A204.1 (cell line): Measurements from ENCODE around the gene SLC1A5.
"Not testable (repeated sequence)": the region's sequence is repeated elsewhere in the genome, so short reads cannot be mapped to it uniquely, and the experiment has no call there.

Source experiments
- FAIRE-seq: peaks from 2 replicates; lab custom pipeline; 2012; peaks lifted over from hg19 to GRCh38; lab: Jason Lieb, UNC

SLC1A5 gene

DNA sequence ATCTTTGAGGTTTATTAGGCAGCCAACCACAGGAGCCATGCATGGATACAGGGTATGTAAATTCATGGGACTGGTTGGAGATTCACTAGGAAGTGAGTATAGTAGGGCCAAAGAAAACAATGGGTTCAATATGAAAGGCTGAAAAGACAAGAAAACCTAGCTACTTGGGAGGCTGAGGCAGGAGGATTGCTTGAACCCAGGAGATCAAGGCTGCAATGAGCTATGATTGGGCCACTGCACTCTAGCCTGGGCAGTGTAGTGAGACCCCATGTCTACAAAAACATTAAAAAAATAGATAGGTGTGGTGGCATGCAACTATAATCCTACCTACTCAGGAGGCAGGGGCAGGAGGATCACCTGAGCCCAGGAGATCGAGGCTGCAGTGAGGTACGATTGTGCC lies 10.3 kb upstream of the SLC1A5 start:
- no peak for FAIRE-seq

DNA sequence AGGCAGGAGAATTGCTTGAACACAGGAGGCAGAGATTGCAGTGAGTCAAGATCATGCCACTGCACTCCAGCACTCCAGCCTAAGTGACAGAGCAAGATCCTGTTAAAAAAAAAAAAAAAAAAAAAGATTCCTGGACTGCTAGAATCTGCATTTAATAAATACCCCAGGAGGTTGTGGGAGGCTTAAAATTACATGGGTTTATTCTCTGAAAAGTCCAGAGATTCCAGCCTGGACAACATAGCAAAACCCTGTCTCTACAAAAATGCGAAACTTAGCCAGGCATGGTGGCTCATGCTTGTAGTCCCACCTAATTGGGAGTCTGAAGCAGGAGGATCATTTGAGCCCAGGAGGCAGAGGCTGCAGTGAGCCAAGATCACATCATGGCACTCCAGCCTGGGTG lies 9.5 kb upstream of the SLC1A5 start:
- FAIRE-seq: no peak

DNA sequence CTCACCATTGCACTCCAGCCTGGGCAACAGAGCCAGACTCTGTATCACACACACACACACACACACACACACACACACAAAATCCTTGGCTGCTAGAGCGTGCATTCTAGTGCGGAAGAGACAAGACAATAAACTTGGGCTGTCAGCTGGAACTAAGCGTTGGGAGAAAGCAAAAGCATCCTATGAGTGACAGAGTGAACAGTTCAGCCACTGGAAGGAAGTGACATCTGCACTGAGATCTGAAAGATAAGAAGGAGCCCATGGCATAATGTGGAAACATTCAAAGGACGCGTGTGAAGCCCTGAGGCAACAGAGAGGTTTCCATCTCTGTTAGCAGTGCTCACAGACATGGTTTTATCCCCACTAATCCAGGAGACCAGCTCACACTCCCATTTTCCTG lies 3.5 kb upstream of the SLC1A5 start:
- FAIRE-seq: no peak

DNA sequence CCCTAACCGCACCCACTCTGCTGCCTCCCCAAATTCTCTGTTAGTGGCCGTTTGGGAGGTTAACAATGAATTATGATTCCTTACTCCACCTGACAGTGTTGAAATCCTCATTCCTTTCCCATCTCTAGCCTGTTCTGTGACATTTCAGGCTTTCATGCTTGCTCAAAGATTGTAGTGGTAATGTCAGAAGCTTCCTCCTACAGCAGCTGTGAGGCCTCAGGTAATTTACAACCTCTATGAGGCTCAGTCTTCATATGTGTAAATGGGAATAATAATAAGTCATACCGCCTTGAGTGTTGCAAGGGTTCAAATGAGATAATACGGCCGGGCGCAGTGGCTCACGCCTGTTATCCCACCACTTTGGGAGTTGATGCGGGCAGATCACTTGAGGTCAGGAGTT lies 977 bp upstream of the SLC1A5 start:
- no peak for FAIRE-seq

DNA sequence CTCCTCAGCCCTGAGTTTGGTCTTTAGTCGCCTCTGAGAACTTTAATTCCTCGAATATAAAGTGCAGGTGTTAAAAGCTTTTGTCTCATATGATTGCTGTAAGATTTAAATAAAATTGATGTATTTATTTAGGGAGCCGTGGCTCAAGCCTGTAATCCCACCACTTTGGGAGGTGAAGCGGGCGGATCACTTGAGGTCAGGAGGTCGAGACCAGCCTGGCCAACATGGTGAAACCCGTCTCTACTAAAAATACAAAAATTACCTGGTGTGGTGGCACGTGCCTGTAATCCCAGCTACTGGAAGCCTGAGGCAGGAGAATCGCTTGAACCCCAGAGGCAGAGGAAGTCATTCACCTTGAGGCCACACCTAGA lies 559 bp upstream of the SLC1A5 start:
- no peak for FAIRE-seq

DNA sequence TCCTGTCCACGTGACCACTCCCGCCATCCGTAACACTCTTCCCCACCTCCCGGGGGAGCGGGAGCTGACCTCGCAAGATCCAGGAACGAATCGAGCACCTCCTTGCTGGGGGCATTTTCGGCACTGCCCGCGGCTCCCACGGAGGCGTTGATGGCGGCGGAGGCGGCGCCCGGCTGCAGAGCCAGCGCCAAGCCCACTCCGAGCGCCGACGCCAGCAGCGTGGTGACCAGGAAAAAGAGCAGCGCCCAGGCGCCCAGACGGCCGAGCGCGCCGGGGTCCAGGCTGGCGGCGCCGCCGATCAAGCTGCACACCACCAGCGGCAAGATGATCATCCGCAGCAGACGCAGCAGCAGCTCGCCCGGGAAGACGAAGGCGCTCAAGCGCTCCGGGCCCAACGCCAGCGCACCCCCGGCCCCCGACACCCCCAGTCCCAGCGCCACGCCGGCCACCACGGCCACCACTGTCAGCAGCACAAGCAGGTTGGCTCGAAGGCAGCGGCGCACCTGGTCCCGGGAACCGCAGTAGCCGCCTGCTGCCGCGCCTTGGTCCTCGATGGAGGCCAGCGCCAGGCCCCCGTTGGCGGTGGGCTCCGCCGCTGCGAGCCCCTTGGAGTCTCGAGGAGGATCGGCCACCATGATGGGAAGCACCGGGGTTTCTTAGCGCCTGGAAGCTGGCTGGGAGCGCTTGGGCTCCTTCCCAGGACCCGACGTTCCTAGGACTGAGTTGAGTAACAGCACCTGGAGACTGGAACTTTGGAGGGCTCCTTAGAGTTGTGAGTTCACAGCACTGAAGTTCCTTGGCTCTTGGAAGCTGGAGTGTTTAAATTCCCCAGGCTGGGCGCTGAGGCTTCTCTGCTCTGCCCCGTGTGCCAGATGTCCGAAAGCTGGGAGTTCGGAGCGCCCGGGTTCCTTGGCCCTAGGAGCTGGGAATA lies 798 bp downstream of the SLC1A5 start:
- FAIRE-seq: no peak

DNA sequence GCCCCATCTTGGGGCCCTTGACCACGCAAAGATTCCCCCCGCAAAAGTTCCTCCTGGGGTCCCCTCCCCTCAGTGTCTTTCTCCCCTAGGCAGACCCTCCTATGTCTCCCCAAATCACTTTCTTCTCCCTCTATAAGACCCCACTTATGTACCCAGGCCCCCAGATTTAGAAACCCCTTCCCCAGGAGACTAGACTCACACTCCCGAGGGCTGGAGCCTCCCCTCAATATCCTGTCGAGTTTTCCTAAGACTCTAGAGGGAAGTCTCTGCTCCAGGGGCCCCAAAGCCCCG lies 1.4 kb downstream of the SLC1A5 start:
- no peak for FAIRE-seq

DNA sequence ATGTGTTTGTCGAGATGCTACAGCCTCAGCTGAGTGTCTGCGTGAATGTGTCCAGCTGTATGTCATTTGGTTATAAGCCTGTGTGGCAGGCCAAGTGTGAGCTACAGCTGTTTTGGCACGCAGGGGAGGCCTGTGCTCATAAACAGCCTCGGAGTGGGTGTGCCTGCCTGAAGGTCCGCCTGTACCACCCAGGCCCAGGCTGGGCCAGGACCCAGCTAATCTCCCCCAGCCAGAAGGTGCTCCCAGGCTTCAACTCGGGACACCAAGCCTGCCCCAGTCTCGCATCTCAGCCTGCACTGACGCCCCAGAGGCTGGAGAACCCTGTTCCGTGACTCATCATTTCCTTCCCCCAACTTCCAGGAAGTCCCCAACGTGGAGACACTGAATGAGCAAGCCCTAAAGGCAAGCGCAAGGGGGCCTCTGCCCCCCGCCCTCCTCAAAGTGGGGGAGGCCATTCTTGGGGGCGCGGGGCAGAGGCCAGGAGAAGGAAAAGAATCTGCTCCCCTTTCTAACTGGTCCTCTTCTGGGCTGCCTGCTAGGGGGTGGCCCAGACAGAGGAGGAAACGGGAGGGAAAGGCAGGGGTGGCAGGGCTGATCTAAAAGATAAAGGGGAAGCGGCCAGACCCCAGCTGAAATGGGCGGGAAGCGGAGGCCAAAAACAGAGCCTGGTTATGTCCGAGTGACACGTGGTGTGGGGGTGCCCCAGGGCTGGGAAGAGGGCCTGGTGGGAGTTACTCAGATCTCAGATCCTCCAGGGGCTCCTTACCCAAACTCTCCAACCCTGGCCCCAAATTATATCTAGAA lies 2.0 kb downstream of the SLC1A5 start:
- no peak for FAIRE-seq

DNA sequence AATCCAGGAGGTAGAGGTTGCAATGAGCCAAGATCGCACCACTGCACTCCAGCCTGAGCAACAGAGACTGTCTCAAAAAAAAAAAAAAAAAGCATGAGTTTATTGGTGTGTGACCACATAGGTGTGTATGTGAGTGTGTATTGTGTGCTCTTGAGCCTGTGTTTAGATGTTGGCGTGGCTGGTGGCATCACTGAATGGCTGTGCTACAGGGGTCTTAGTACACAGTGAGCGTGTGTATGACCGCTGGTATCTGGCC lies 2.5 kb downstream of the SLC1A5 start:
- no peak for FAIRE-seq

DNA sequence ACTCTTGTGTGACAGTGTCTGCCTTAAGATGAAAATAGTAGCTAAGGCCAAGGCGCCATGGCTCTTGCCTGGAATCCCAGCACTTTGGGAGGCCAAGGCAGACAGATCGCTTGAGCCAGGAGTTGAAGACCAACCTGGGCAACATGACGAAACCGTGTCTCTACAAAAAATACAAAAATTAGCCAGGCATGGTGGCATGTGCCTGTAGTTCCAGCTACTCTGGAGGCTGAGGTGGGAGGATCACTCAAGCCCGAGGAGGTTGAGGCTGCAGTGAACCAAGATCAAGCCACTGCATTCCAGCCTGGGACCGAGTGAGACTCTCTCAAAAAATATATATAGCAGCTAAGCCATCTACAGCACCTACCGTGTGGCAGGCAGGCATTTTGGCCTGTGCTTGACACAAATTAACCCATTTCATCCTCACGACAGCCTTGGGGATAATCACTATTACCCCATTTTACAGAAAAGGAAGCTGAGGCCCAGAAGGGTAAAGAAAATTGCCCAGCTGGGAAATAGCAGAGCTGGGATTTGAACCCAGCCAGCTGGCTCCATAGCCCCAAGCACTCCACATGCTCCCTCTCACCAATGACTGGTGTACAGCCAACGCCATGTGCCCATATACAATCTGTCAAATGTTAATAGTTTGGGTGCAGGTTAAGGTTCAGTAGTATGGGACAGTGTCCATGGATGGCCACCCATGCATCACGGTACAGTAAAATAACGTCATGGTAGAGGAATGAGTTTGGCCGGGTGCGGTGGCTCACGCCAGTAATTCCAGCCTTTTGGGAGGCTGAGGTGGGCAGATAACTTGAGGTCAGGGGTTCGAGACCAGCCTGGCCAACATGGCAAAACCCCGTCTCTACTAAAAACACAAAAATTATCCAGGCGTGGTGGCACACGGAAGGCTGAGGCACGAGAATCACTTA lies 3.1 kb downstream of the SLC1A5 start:
- no peak for FAIRE-seq

DNA sequence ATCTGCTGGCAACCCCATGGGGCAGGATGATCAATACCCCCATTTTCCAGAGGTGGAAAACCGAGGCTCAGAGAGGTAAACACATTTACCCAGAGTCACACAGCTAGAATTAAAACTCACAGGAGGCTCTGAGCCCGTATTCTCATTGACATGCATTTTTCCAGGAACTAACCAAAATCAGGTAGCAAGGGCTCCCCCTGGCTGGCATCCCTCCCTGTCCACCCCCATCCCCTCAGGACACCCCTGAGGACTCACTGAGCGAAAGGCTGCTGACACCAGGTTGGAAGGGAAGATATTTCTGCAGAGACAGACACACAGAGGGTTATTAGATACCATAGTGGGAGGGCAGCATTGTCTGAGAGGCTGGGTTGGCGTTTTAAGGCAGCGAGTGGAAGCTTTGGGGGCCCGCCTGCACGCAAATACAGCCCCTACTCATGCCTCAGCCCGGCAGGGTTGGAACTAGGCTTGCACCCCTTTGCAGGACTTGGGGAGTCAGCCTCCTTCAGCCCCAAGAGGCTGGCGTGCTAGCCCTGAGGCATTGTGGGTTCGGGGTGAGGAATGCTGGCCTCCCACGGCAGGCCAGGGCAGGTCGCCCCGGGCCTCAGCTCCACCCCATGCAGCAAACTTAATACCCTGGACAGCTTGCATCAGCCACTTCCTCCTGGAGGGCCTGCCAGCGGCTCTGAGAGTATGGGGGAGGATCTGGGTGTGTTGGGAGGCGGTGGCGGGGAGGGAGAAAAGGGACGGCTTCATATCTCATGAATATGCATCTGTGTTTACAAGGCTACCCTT lies 3.9 kb downstream of the SLC1A5 start:
- FAIRE-seq: no peak

DNA sequence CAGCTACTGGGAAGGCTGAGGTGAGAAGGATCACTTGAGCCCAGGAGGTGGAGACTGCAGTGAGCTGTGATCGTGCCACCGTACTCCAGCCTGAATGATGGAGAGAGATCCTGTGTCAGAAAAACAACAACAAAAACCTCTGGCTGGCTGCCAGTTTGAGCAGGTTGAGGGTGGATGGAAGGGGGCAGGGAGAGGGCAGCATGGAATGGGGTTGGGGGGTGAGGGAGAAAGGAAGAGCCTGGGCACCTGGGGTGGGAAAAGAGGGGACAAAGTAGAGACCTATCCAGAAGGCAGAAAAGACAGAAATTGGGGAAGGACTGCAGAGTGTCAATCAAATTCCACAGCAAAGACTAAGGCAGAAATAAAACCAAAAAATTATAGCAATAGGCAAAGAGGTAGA lies 4.7 kb downstream of the SLC1A5 start:
- FAIRE-seq: no peak

DNA sequence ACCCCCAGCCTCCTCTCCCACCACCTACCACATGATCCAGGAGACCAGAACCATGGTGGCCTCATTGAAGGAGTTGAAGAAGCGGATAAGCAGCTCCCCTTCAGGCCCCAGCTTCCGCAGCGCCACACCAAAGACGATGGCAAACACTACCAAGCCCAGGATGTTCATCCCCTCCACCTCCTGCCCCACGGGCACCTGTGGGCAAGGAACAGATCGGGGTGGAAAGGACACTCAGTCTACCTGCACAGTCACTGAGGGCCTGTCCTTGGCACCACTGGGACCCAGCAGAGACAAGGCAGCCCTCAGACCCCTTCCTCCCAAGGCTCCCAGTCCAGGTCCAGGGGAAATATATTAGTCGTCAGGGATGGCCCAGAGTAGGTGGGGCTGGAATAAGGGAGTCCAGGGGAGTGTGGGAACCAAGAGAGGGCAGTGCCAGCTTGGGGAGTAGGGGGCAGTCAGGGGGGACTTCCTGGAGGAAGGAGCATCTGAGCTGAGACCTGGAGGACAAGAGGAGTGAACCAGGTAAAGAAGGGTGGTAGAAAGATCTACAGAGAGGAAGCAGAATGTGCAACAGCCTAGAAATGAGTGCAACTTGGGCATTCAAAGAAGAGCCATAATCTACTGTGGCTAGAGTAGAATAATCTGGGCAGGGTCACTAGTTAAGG lies 5.9 kb downstream of the SLC1A5 start:
- no peak for FAIRE-seq

DNA sequence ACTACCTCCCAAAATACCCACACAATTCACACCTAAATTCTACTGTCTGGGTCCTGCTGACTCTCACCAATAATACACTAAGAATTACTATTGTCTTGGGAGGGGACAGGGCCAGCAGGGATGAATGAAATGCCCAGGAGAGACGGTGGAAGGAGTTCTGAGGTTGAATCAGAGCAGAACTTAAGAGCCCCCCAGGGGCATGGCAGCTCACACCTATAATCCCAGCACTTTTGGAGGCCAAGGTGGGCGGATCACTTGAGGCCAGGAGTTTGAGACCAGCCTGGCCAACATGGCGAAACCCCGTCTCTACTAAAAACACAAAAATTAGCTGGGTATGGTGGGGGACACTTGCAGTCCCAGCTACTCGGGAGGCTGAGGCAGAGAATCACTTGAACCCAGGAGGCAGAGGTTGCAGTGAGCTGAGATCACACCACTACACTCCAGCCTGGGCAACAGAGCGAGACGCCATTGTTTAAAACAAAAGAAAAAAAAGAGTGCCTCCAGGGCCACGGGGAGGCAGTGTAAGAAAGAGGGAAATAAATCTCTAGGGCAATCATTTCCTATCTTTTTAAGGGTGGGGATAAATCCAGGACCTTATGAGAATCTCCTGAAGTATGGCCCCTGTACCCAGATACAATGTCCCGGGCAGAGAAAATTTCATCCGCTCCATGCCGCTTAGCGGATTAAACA lies 10.3 kb downstream of the SLC1A5 start:
- not testable (repeated sequence) for FAIRE-seq

DNA sequence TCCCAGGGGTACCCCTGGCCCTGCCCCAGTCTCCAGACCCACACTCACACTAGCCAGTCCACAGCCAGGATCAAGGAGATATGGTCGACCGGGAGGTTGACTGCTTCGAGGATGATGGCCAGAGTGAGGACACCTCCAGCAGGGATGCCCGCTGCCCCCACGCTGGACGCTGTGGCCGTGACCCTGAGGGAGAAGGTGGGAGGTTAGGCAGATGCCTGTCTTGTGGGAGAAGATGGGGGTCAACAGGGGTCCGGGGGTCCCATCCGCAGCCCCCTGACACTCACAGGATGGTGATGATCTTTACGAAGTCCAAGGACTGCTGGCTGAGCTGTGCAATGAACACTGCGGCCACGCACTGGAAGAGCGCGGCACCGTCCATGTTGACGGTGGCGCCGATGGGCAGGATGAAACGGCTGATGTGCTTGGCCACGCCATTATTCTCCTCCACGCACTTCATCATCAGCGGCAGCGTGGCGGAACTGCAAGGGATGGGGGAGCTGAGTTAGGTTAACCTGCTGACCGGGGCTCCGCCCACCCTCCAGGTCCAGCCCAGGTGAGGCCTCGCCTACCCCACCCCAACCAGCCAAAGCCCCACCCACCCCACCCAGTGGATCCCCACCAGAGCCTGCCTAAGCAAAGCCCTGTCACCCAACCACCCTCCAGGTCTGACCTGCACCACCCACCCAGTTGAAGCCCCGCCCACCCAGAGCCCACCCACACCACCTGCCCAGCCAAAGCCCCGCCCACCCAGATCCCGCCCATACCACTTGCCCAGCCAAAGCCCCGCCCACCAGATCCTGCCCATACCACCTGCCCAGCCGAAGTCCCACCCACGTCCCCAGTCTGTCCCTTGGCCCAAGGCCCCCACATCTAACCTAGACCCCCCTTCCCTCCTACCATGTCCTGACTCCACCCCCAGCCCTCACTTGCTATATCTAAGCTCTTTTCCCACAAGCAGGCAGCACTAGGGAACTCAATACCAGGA lies 11.2 kb downstream of the SLC1A5 start:
- FAIRE-seq: no peak

DNA sequence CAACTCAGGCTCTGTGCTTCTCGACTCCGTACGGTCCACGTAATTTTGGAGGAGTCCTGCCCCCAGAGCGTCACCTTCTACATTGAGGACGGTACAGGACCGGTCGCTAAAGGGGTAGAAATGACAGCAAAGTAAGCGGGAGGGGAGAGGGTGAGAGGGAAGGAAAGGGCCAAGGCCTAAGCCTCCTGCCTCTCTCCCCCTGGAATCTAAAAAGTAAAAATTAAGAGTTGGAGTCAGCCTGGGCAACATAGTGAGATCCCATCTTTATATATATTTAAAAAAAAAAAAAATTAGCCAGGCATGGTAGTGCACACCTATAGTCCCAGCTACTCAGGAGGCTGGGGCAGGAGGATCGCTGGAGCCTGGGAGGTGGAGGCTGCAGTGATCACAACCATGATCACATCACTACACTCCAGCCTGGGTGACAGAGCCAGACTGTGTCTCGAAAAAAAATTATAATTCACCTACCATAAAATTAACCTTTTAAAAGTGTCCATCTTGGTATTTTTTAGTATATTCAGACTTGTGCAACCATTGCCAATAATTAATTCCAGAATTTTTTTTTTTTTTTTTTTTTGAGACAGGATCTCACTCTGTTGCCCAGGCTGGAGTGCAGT lies 12.6 kb downstream of the SLC1A5 start:
- FAIRE-seq: no peak

DNA sequence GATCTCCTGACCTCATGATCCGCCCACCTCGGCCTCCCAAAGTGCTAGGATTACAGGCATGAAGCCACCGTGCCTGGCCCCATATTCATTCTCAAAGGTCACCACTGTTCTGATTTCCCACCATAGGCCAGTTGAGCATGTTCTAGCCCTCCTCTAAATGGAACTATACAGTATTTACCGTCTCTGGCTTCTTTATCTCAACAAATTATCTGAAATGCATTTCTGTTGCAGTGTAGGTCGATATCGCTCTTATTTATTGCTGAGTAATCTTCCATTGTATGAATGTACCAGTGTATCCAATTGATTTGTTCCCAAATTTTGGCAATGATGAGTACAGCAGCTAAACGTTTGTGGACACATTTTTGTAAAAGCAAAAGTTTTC lies 15.4 kb downstream of the SLC1A5 start:
- no peak for FAIRE-seq

DNA sequence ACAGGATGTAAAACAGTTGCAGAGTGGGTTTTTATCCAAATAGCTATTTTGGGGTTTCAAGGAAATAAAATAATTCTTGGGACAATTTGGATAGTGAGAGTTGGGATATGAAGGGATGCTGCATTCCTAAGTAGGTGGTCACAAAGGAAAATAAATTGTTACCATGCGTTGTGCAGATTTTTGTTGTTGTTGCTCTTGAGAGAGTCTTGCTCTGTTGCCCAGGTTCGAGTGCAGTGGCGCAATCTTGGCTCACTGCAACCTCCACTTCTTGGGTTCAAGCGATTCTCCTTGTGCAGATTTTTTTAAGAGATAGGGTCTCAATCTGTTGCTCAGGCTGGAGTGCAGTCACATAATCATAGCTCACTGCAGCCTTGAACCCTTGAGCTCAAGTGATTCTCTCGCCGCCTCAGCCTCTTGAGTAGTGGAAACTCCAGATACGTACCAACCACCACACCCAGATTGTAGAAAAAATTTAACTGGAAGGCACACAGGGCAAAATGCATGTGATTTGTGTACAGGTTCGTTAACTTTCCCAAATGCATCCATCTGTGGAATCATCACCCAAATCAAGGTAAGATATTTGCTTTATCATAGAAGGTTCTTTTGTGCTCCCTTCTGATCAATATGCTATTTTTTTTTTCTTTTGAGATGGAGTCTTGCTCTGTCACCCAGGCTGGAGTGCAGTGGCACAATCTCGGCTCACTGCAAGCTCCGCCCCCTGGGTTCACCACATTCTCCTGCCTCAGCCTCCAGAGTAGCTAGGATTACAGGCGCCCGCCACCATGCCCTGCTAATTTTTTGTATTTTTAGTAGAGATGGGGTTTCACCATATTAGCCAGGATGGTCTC lies 16.0 kb downstream of the SLC1A5 start:
- FAIRE-seq: no peak
